ENCODE data around the gene C17orf50. TPM values are rescaled to one million over a fixed set of nuclear protein-coding genes. Genes with fewer than 3 reads are reported as not detected.

C17orf50 gene
- total and polyA plus RNA-seq, 10 donors = 0.15 to 0.42 TPM; not detected in 8

DNA sequence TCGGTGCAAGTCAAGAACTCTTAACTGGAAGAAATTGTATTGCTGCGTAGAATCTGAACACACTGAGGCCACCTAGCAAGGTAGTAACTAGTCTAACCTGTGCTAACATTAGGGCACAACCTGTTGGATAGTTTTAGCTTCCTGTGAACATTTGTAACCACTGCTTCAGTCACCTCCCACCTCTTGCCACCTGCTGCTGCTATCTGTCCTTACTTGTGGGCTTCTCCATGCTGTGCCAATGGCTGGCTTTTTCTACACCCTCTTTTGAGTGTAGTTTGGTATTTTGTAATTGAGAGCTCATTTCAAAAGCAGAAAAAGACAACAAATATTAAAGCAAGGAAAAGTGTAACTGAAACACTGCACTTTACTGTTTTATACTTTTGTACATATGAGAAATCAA, 37.0 kb upstream of the C17orf50 start:
- H3K36me3 ChIP-seq = peaks cover 8 to 99% (median 64%) of the 10 kb centered on the region in 6 donors

DNA sequence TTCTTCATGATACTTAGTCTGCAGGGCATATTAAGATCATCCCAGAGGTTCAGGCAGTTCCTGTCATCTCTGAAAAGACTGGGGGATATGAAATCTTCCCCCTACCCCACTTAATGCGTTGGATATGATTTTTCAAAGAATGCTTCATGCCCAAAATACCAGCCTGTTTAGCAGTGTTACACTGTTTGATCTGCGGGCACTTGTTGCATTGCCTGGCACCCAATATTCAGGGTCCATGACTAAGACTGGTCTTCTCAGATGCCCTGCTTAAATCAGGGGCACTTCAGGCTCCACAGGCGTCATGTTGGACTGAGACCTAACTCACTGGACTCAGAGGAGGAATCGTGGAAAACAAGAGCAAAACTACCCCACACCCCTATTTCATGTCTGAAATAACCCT, 35.6 kb upstream of the C17orf50 start:
- Histone ChIP-seq H3K27me3 (replicated peaks in 1 of 7) (no peaks in the 10 kb centered on the region), H3K9me3 (no peaks in the 10 kb centered on the region), H3K4me3 (no peak overlapping the region), H3K36me3 (peaks cover 8 to 91% (median 53%) of the 10 kb centered on the region in 6 donors), H3K27ac (no peak overlapping the region), H3K4me1 (peaks cover 0 to 2% (median 0%) of the 10 kb centered on the region in 6 donors)
- DNase-seq = no peak
- intact Hi-C loops (cut with DNase I; ENCODE audit: low total_unique reads) = no loop called here
- no peak for TF ChIP-seq POLR2AphosphoS5 (IDR thresholded peaks at IDR 0.05)
- WGBS, 5 donors = 93 to 97% (median 95%) methylated on average over 4 of the region's 4 CpGs

More for the DNA sequence above, 37.0 kb upstream of the C17orf50 start:
- DNase-seq = no peak
- no peaks in the 10 kb centered on the region for H3K4me1 ChIP-seq
- H3K9me3 ChIP-seq = no peaks in the 10 kb centered on the region
- intact Hi-C loops (cut with DNase I; ENCODE audit: low total_unique reads) = no loop called here
- no peak overlapping the region for H3K27ac ChIP-seq
- TF ChIP-seq POLR2A (IDR thresholded peaks at IDR 0.05) (no peak), POLR2AphosphoS5 (IDR thresholded peaks at IDR 0.05) (no peak)
- TF ChIP-seq, protein P1, sequence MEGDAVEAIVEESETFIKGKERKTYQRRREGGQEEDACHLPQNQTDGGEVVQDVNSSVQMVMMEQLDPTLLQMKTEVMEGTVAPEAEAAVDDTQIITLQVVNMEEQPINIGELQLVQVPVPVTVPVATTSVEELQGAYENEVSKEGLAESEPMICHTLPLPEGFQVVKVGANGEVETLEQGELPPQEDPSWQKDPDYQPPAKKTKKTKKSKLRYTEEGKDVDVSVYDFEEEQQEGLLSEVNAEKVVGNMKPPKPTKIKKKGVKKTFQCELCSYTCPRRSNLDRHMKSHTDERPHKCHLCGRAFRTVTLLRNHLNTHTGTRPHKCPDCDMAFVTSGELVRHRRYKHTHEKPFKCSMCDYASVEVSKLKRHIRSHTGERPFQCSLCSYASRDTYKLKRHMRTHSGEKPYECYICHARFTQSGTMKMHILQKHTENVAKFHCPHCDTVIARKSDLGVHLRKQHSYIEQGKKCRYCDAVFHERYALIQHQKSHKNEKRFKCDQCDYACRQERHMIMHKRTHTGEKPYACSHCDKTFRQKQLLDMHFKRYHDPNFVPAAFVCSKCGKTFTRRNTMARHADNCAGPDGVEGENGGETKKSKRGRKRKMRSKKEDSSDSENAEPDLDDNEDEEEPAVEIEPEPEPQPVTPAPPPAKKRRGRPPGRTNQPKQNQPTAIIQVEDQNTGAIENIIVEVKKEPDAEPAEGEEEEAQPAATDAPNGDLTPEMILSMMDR (IDR thresholded peaks at IDR 0.05 in 8 of 11, conservative IDR thresholded peaks at IDR 0.05 in 3 of 11) = no peak
- WGBS, 5 donors = 95 to 100% (median 99%) methylated on average over 2 of the region's 2 CpGs
- no peaks in the 10 kb centered on the region for H3K27me3 ChIP-seq (replicated peaks in 1 of 7)
- no peak overlapping the region for H3K4me3 ChIP-seq

DNA sequence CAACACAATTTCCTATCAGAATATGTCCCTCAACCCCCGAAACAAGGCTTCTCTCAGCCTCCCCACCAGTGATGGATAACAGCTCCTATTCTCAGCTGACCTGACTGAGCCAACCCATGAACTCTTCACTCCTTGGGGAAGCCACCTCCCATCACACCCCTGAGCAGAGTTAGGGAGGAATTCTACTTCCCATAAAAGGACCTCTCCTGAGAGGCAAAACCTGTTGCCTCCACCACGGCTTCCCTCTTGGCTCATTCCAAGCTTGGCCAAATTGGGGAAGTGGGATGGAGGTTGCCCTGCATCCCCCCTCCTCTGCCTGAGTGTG, 34.9 kb upstream of the C17orf50 start:
- H3K36me3 ChIP-seq = peaks cover 8 to 86% (median 52%) of the 10 kb centered on the region in 6 donors
- DNase-seq = no peak
- intact Hi-C loops (cut with DNase I; ENCODE audit: low total_unique reads) = no loop called here

DNA sequence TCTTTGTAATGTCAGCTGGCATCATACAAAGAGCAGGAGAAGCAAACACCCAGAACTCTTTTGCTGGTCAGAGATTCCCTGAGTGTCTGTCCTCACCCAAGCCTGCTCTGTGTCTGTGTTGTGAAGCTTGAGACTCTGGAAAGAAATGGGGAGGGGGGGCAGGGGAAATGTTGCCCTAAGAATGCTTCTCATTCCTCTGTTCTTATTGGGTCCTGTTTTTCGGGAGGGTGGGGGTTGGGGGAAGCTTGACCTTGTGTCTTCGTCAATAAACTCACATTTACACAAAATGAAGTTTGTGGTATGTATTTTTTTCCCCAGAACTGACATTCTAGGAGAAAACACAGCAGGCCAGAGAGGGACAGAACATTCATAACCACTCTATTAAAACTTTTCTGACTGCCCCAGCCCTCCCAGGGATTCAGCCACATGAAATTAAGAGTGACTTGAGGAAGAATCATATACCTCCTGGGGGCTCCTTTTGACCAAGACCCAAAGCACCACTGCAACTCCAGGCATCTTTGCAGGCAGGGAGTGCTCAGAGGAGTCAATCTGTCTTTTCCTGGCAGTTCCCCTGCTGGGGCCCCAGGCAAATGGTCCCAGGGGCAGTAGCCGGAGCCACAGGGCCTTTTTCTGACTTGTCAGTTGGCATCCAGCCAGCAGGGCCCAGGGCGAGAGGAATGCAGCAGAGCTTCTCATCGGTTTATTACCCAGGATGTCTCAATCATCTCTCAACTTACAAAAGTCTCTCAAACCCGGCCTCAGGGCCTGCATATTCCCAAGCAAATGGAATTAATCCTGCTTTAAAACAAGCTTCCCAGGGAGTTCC, 34.3 kb upstream of the C17orf50 start:
- H3K27me3 ChIP-seq (replicated peaks in 1 of 7) = peaks cover 0 to 6% (median 0%) of the 10 kb centered on the region in 7 donors
- H3K9me3 ChIP-seq = no peaks in the 10 kb centered on the region
- H3K27ac ChIP-seq = peak overlapping the region in 4 of 8 donors; percentile 6 to 45 (median 9)
- TF ChIP-seq POLR2AphosphoS5 (IDR thresholded peaks at IDR 0.05) (no peak), POLR2A (IDR thresholded peaks at IDR 0.05) (no peak)
- TF ChIP-seq, protein P1 (IDR thresholded peaks at IDR 0.05 in 8 of 11, conservative IDR thresholded peaks at IDR 0.05 in 3 of 11) = no peak
- no peak for DNase-seq
- H3K4me3 ChIP-seq = no peak overlapping the region
- intact Hi-C loops (cut with DNase I; ENCODE audit: low total_unique reads) = no loop called here
- H3K4me1 ChIP-seq = peaks cover 5 to 15% (median 8%) of the 10 kb centered on the region in 6 donors
- 54 to 85% (median 70%) methylated on average over 5 to 6 of the region's 6 CpGs for WGBS, 5 donors
- H3K36me3 ChIP-seq = peaks cover 8 to 80% (median 49%) of the 10 kb centered on the region in 6 donors

More for the DNA sequence above, 34.9 kb upstream of the C17orf50 start:
- Histone ChIP-seq H3K27ac (peak overlapping the region in 2 of 8 donors; percentile 8 to 45), H3K27me3 (replicated peaks in 1 of 7) (no peaks in the 10 kb centered on the region), H3K4me1 (peaks cover 0 to 9% (median 2%) of the 10 kb centered on the region in 6 donors), H3K9me3 (no peaks in the 10 kb centered on the region), H3K4me3 (no peak overlapping the region)
- TF ChIP-seq POLR2A (IDR thresholded peaks at IDR 0.05) (no peak), POLR2AphosphoS5 (IDR thresholded peaks at IDR 0.05) (no peak)
- TF ChIP-seq, protein P1 (IDR thresholded peaks at IDR 0.05 in 8 of 11, conservative IDR thresholded peaks at IDR 0.05 in 3 of 11) = no peak
- WGBS, 5 donors = 65 to 83% (median 78%) methylated on average over 2 of the region's 2 CpGs

Data from spleen (tissue), 11 donors.